ENCODE results near the gene LRRC10.

GRCh38 chr12:69623970-69624369 lies 13.3 kb upstream of the LRRC10 start:
- TF ChIP-seq EZH2phosphoT487 (IDR thresholded peaks at IDR 0.05; ENCODE audit: insufficient read depth, low read depth) (no peak), EZH2 (IDR thresholded peaks at IDR 0.05; ENCODE audit: insufficient read depth, poor library complexity, severe bottlenecking) (no peak)
